K562 (cell line): ENCODE results near the gene ANGEL2. TPM values are rescaled to one million over a fixed set of nuclear protein-coding genes. Genes with fewer than 3 reads are reported as not detected.

Experiments
- ATAC-seq: fragments of 200-7000 bp; cut with Tn5 transposase; 3 replicates; pipeline ENCODE4 v1.9.1; 2020; ENCODE audit warnings: moderate library complexity
- BruUV-seq: library from RNA; stranded (reverse); fragments of 400-500 nt; replicated peaks from 2 replicates; lab custom pipeline; 2021; lab: Mats Ljungman, UMichigan
- CTCF ChIA-PET: fragments of 300-600 bp; formaldehyde crosslinking; extraction: SDS; loops from one replicate; lab custom pipeline; 2021; ENCODE audit warnings: low intra/inter-chr PET ratio; lab: Yijun Ruan, JAX
- POLR2A ChIA-PET: fragments of 300-600, 350-650 bp; sonication (Branson Sonifier 250); formaldehyde crosslinking; extraction: SDS; loops from one replicate; lab custom pipeline; 2021; ENCODE audit warnings: antibody characterized with exemption, inconsistent platforms; lab: Yijun Ruan, JAX
- DNase-seq, 4 experiments: peaks; one replicate each; pipeline versions ENCODE4 v3.0.0 to v3.0.0-alpha.2; 2011 to 2018; ENCODE audit warnings: low spot score in 3 of 4, mixed read lengths in 3 of 4; ENCODE audit errors: extremely low read depth in 1 of 4
- FAIRE-seq: peaks from 2 replicates; lab custom pipeline; 2011; peaks lifted over from hg19 to GRCh38; lab: Jason Lieb, UNC
- H2AFZ ChIP-seq: 2 replicates; pipeline ENCODE4 v1.6.0; 2011; ENCODE audit warnings: low read depth, low read length, control low read depth, inconsistent platforms
- H3K27ac ChIP-seq: fragments of 200-600 bp; 3 replicates; pipeline ENCODE4 v1.8.0; 2011; ENCODE audit warnings: low read depth, mild to moderate bottlenecking, control low read depth, inconsistent platforms, low read length, moderate library complexity, mixed read lengths; ENCODE audit errors: extremely low read depth
- H3K27me3 ChIP-seq, 2 experiments: fragments of 300-600 bp in 1 of 2; 2 replicates in 1 of 2; 3 replicates in 1 of 2; pipeline versions ENCODE4 v1.6.0 to v1.8.0; 2011; ENCODE audit warnings: inconsistent platforms in 2 of 2, low read length in 2 of 2, mild to moderate bottlenecking in 1 of 2, mixed read lengths in 1 of 2, moderate library complexity in 1 of 2; ENCODE audit not compliant: control insufficient read depth in 2 of 2, insufficient read depth in 2 of 2
- H3K36me3 ChIP-seq: fragments of 300-600 bp; 3 replicates; pipeline ENCODE4 v1.8.0; 2011; ENCODE audit warnings: mild to moderate bottlenecking, low read length, inconsistent platforms; ENCODE audit not compliant: control insufficient read depth, insufficient read depth
- H3K4me1 ChIP-seq, 2 experiments: fragments of 200-600 bp in 1 of 2; replicated peaks in 1 of 2; 2 replicates in 1 of 2; 3 replicates in 1 of 2; pipeline versions ENCODE4 v1.5.1 to v1.8.0; 2011; ENCODE audit warnings: inconsistent platforms in 2 of 2, low read length in 2 of 2, mild to moderate bottlenecking in 1 of 2, mixed read lengths in 1 of 2, moderate library complexity in 1 of 2; ENCODE audit not compliant: control insufficient read depth in 2 of 2, insufficient read depth in 2 of 2
- H3K4me2 ChIP-seq: 2 replicates; pipeline ENCODE4 v1.6.1; 2011; ENCODE audit warnings: low read length, control low read depth, inconsistent platforms, mixed read lengths; ENCODE audit not compliant: insufficient read depth
- H3K4me3 ChIP-seq: fragments of 200-600 bp; sonication (generic), shearing (Covaris generic); 2 replicates; pipeline ENCODE4 v1.5.1; 2016; ENCODE audit warnings: control low read depth, inconsistent platforms
- H3K79me2 ChIP-seq: fragments of 200-600 bp; 3 replicates; pipeline ENCODE4 v1.8.0; 2011; ENCODE audit warnings: low read length, inconsistent platforms; ENCODE audit not compliant: control insufficient read depth, insufficient read depth
- H3K9ac ChIP-seq, 2 experiments: 2 replicates each; pipeline versions ENCODE4 v1.6.0 to v1.6.1; 2011; ENCODE audit warnings: low read depth in 2 of 2, low read length in 2 of 2, control low read depth in 1 of 2, inconsistent platforms in 1 of 2, mild to moderate bottlenecking in 1 of 2, mixed read lengths in 1 of 2; ENCODE audit not compliant: insufficient read depth in 1 of 2
- H3K9me1 ChIP-seq: one replicate; pipeline ENCODE4 v1.6.0; 2011; ENCODE audit warnings: inconsistent platforms, mild to moderate bottlenecking, low read length, moderate library complexity; ENCODE audit not compliant: control insufficient read depth, insufficient read depth
- H3K9me3 ChIP-seq: replicated peaks from 2 replicates; pipeline ENCODE4 v1.5.1; 2011; ENCODE audit warnings: low read depth, low read length, inconsistent platforms; ENCODE audit not compliant: control insufficient read depth, insufficient read depth
- H4K20me1 ChIP-seq: replicated peaks from 2 replicates; pipeline ENCODE4 v1.6.1; 2011; ENCODE audit warnings: low read length, inconsistent platforms, mixed read lengths; ENCODE audit not compliant: control insufficient read depth, insufficient read depth
- CBX3 ChIP-seq, 2 experiments: IDR thresholded peaks; 1 replicate in 1 of 2; 2 replicates in 1 of 2; pipeline ENCODE4 v1.6.1; 2012; ENCODE audit warnings: inconsistent platforms in 2 of 2, low read length in 2 of 2, borderline replicate concordance in 1 of 2, control low read depth in 1 of 2
- MAZ ChIP-seq, 2 experiments: fragments of 450-650 bp in 1 of 2; sonication (generic) in 1 of 2; formaldehyde crosslinking; IDR thresholded peaks in 1 of 2; conservative IDR thresholded peaks in 1 of 2; 2 replicates each; pipeline versions ENCODE4 v1.4.0 to v1.5.0; 2020; ENCODE audit warnings: mild to moderate bottlenecking in 1 of 2, missing genetic modification reagents in 1 of 2
- NFIC ChIP-seq: fragments of 450-650 bp; IDR thresholded peaks from 2 replicates; pipeline ENCODE4 v1.6.1; 2017; ENCODE audit warnings: mild to moderate bottlenecking, inconsistent platforms
- POU5F1 ChIP-seq: fragments of 150-350 bp; IDR thresholded peaks from 2 replicates; pipeline ENCODE4 v1.6.1; 2014; ENCODE audit warnings: borderline replicate concordance, low read length, low read depth, mild to moderate bottlenecking; ENCODE audit not compliant: partially characterized antibody
- RBFOX2 ChIP-seq: fragments of 200-400 bp; formaldehyde crosslinking; IDR thresholded peaks from 2 replicates; pipeline ENCODE4 v1.6.1; 2017; ENCODE audit warnings: low read depth, mild to moderate bottlenecking, low read length, moderate library complexity
- TGIF2 ChIP-seq: sonication (generic); formaldehyde crosslinking; IDR thresholded peaks from 2 replicates; pipeline ENCODE4 v1.8.1; 2022; ENCODE audit warnings: mild to moderate bottlenecking, missing genetic modification reagents, moderate library complexity
- USF1 ChIP-seq: sonication (generic); formaldehyde crosslinking; IDR thresholded peaks from 2 replicates; pipeline ENCODE4 v1.9.0; 2022; ENCODE audit warnings: mild to moderate bottlenecking, missing genetic modification reagents
- ZBTB5 ChIP-seq: fragments of 450-650 bp; IDR thresholded peaks from 2 replicates; pipeline ENCODE4 v1.6.1; 2017; ENCODE audit warnings: antibody characterized with exemption
- ZNF133 ChIP-seq: fragments of 250-450 bp; sonication (Bioruptor Pico); IDR thresholded peaks from 2 replicates; pipeline ENCODE4 v1.4.0; 2020; ENCODE audit warnings: mild to moderate bottlenecking
- WGBS: fragments of 100-300 bp; shearing (Covaris generic); methylation state at CpG from one replicate; pipeline ENCODE4 v1.1.6; 2016; ENCODE audit warnings: low coverage, mixed read lengths; ENCODE audit not compliant: insufficient coverage; ENCODE audit errors: missing lambda C conversion rate; 5-methylcytosine and 5-hydroxymethylcytosine counted together
- in situ Hi-C: fragments of 300-500 bp; cut with MboI; formaldehyde crosslinking; loops from 4 replicates; pipeline ENCODE4 v1.15.0; 2018; ENCODE audit warnings: inconsistent platforms, mixed read lengths
- intact Hi-C: fragments of 100-400 bp; cut with micrococcal nuclease; formaldehyde crosslinking; loops from 2 replicates; pipeline ENCODE4 v1.14.2; 2022
- polyA plus RNA-seq, 8 experiments: library from polyadenylated mRNA; depleted of rRNA in 4 of 8; stranded (reverse) in 5 of 8; unstranded in 3 of 8; fragments of >200 nt; fragmentation: Nextera tagmentation in 2 of 8; fragmentation: Illumina TruSeq in 1 of 8; extraction: Ambion mirVana in 2 of 8; extraction: Trizol in 1 of 8; gene quantifications; 2 replicates each; pipeline versions ENCODE4 v1.2.1 to v1.2.3, GENCODE V29; 2011 to 2014; ENCODE audit warnings: inconsistent platforms in 1 of 8, missing spikeins in 1 of 8
- total RNA-seq, 7 experiments: library from RNA; depleted of rRNA in 6 of 7; stranded (reverse); fragments of >200 nt in 6 of 7; fragmentation: Illumina TruSeq in 2 of 7; extraction: Trizol in 2 of 7; gene quantifications; 2 replicates each; pipeline versions ENCODE4 v1.2.1 to v1.2.3, GENCODE V29; 2011 to 2021; ENCODE audit warnings: low replicate concordance in 1 of 7

The ANGEL2 gene
- total and polyA plus RNA-seq, 9 of the 15 experiments (the other 6 are each of a cell fraction or from before 2014, with no cell fraction given) = 6.8 to 34.6 (median 26.2) TPM

DNA sequence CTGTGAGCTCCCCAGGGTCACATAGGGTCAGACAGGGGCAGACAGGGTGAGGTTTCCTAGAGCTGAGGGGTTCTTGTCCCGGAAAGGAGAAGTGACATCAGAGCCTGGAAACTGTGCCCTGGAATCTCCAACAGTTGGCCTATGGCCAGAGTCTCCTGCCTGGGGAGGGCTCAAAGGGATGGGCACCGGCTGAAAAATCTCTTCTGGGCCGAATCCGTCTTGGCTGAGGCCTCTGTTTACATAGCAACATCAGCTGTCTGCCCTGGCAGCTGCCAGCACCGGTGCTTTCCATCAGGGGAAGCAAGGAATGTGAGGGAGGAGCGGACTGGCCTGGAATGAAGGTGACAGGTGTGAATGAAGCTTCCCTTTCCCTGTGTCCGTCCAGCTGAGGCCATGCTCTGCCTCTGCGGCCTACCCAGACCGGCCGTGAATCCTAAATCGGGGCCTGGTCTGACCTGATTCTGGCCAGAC, 34.6 kb downstream of the ANGEL2 start:
- 11% methylated on average over 11 of the region's 11 CpGs for WGBS

GRCh38 chr1:212980123-212980785, 35.4 kb downstream of the ANGEL2 start:
- BruUV-seq = no TSS peak
- TF ChIP-seq CBX3 (IDR thresholded peaks at IDR 0.05; ENCODE audit: borderline replicate concordance in 1 of 2, low read length in 2 of 2) = peak in 1 of 2 experiments; percentile 60; a peak in 1 of 3 replicates
- no peak for TF ChIP-seq ZBTB5
- TF ChIP-seq TGIF2 (CRISPR knock-in tag) = no peak
- TF ChIP-seq RBFOX2 = no peak
- no peak for TF ChIP-seq USF1 (CRISPR knock-in tag)
- TF ChIP-seq MAZ (CRISPR knock-in tag; conservative IDR thresholded peaks at IDR 0.05 in 1 of 2, IDR thresholded peaks at IDR 0.05 in 1 of 2) = no peak
- TF ChIP-seq POU5F1 = no peak

More for the DNA sequence above, 34.6 kb downstream of the ANGEL2 start:
- H3K4me2 ChIP-seq = no peak overlapping the region
- H3K79me2 ChIP-seq = no peaks in the 10 kb centered on the region
- no peaks in the 10 kb centered on the region for H3K9me3 ChIP-seq
- TF ChIP-seq ZNF133 (CRISPR knock-in tag) (no peak), NFIC (peak; percentile 26; the same call in 1 of the 2 replicates)
- no peaks in the 10 kb centered on the region for H3K36me3 ChIP-seq
- CTCF ChIA-PET = no interaction called here
- FAIRE-seq = no peak
- H3K27me3 ChIP-seq = peaks cover 33 to 77% of the 10 kb centered on the region in 2 experiments; a peak in 4 of 5 replicates
- no peak overlapping the region for H3K9ac ChIP-seq
- no peak for DNase-seq
- POLR2A ChIA-PET = interaction anchor here (0.7 kb wide), 1 partner anchor 14 kb away, joined by 5 read pairs; no protein-coding TSS in a partner anchor
- in situ Hi-C loops = loop anchor here (10.0 kb wide), 1 partner anchor 516 kb away; no protein-coding TSS in a partner anchor
- no peaks in the 10 kb centered on the region for H3K9me1 ChIP-seq
- 0 out of 2 replicates have a peak, but pooled peaks cover 6% of the 10 kb centered on the region for H4K20me1 ChIP-seq
- intact Hi-C loops = loop anchor here (5.0 kb wide), 1 partner anchor 314 kb away; no protein-coding TSS in a partner anchor
- no TSS peak for BruUV-seq
- no peak overlapping the region for H3K27ac ChIP-seq
- no peak for ATAC-seq
- no peak overlapping the region for H3K4me3 ChIP-seq
- no peak overlapping the region for H2AFZ ChIP-seq
- H3K4me1 ChIP-seq = no peaks in the 10 kb centered on the region

More at GRCh38 chr1:212980123-212980785, 35.4 kb downstream of the ANGEL2 start:
- no peaks in the 10 kb centered on the region for H3K4me1 ChIP-seq
- CTCF ChIA-PET = no interaction called here
- H2AFZ ChIP-seq = no peak overlapping the region
- H3K9me3 ChIP-seq = no peaks in the 10 kb centered on the region
- no peak overlapping the region for H3K4me2 ChIP-seq
- POLR2A ChIA-PET = interaction anchor here (0.7 to 1.3 kb wide), 5 partner anchors 8 to 34 kb away, joined by 3 to 5 read pairs (median 3); no protein-coding TSS in a partner anchor
- no peaks in the 10 kb centered on the region for H3K9me1 ChIP-seq
- no peaks in the 10 kb centered on the region for H3K79me2 ChIP-seq
- in situ Hi-C loops (loop anchor here (10.0 kb wide), 1 partner anchor 515 kb away; no protein-coding TSS in a partner anchor), intact Hi-C loops (loop anchor here (5.0 kb wide), 1 partner anchor 313 kb away; no protein-coding TSS in a partner anchor)
- FAIRE-seq = peak; percentile 82
- H3K9ac ChIP-seq = no peak overlapping the region
- no peak overlapping the region for H3K4me3 ChIP-seq
- DNase-seq = peak in 2 of 4 experiments; percentile 52 to 66
- peak; percentile 79 for ATAC-seq
- peaks cover 33 to 85% of the 10 kb centered on the region in 2 experiments; a peak in 4 of 5 replicates for H3K27me3 ChIP-seq
- 0 out of 2 replicates have a peak, but pooled peaks cover 6% of the 10 kb centered on the region for H4K20me1 ChIP-seq
- H3K36me3 ChIP-seq = no peaks in the 10 kb centered on the region
- no peak overlapping the region for H3K27ac ChIP-seq
- WGBS = 9% methylated on average over 7 of the region's 7 CpGs
